B cell (primary cell): ENCODE results near the gene ADH1C. TPM values are rescaled to one million over a fixed set of nuclear protein-coding genes. Genes with fewer than 3 reads are reported as not detected.
"Not testable (repeated sequence)": the region's sequence is repeated elsewhere in the genome, so short reads cannot be mapped to it uniquely, and the experiment has no call there.

Experiments used
- ATAC-seq: fragments of 200-7000 bp; cut with Tn5 transposase; one replicate; pipeline ENCODE4 v1.10.0; 2021; ENCODE audit warnings: low read depth, mild to moderate bottlenecking, moderate number of reproducible peaks, moderate library complexity
- CTCF ChIA-PET: fragments of 350-600 bp; sonication (Branson Sonifier 250); formaldehyde crosslinking; loops from one replicate; lab custom pipeline; 2021; ENCODE audit warnings: antibody characterized with exemption, inconsistent platforms; lab: Charles Lee
- POLR2A ChIA-PET: fragments of 350-600 bp; sonication (Branson Sonifier 250); formaldehyde crosslinking; loops from one replicate; lab custom pipeline; 2021; ENCODE audit warnings: antibody characterized with exemption; lab: Charles Lee
- DNase-seq: peaks from one replicate; pipeline ENCODE4 v3.0.0; 2013
- H2AFZ ChIP-seq: 2 replicates; pipeline ENCODE4 v1.6.1; 2012; ENCODE audit warnings: mild to moderate bottlenecking, low read depth, low read length; ENCODE audit not compliant: insufficient read depth, poor library complexity, severe bottlenecking
- H3K27ac ChIP-seq, 2 donors: 1 replicate in 1 of 2; 2 replicates in 1 of 2; pipeline ENCODE4 v1.5.1; 2012 to 2013; ENCODE audit warnings: low read length in 2 of 2, mild to moderate bottlenecking in 2 of 2, moderate library complexity in 1 of 2
- H3K27me3 ChIP-seq, 4 experiments: fragments of 200-600 bp in 1 of 4; sonication (generic) in 1 of 4; replicated peaks in 1 of 4; 1 replicate in 2 of 4; 2 replicates in 2 of 4; pipeline versions ENCODE4 v1.6.1 to v1.7.0; 2013 to 2016; ENCODE audit warnings: low read length in 3 of 4, mild to moderate bottlenecking in 2 of 4, mixed read lengths in 1 of 4, moderate library complexity in 1 of 4; ENCODE audit not compliant: insufficient read depth in 4 of 4, control insufficient read depth in 3 of 4; ENCODE audit errors: control extremely low read depth in 1 of 4
- H3K36me3 ChIP-seq, 2 experiments: replicated peaks in 1 of 2; 1 replicate in 1 of 2; 2 replicates in 1 of 2; pipeline versions ENCODE4 v1.6.1 to v1.7.1; 2013; ENCODE audit warnings: low read length in 1 of 2; ENCODE audit not compliant: insufficient read depth in 2 of 2, control insufficient read depth in 1 of 2; ENCODE audit errors: control extremely low read depth in 1 of 2, extremely low read depth in 1 of 2
- H3K4me1 ChIP-seq, 2 donors: fragments of 200-600 bp in 1 of 2; sonication (generic) in 1 of 2; 1 replicate in 1 of 2; 2 replicates in 1 of 2; pipeline versions ENCODE4 v1.5.1 to v1.6.1; 2013 to 2017; ENCODE audit warnings: low read length in 2 of 2; ENCODE audit not compliant: control insufficient read depth in 2 of 2, insufficient read depth in 2 of 2
- H3K4me2 ChIP-seq: replicated peaks from 2 replicates; pipeline ENCODE3; 2012; ENCODE audit warnings: mild to moderate bottlenecking, low read depth, low read length; ENCODE audit not compliant: poor library complexity, severe bottlenecking
- H3K4me3 ChIP-seq, 5 experiments: fragments of 200-600 bp in 1 of 5; sonication (generic) in 1 of 5; 1 replicate in 3 of 5; 2 replicates in 2 of 5; pipeline versions ENCODE4 v1.5.1 to v1.7.0; 2011 to 2016; ENCODE audit warnings: low read length in 4 of 5, mild to moderate bottlenecking in 4 of 5, low read depth in 2 of 5, control low read depth in 1 of 5, moderate library complexity in 1 of 5; ENCODE audit not compliant: insufficient read depth in 1 of 5; ENCODE audit errors: control extremely low read depth in 1 of 5, extremely low read depth in 1 of 5
- H3K79me2 ChIP-seq: fragments of 200-600 bp; sonication (generic); one replicate; pipeline ENCODE4 v1.6.0; 2016; ENCODE audit warnings: low read length; ENCODE audit not compliant: control insufficient read depth, insufficient read depth
- H3K9ac ChIP-seq: fragments of 200-600 bp; sonication (generic); 2 replicates; pipeline ENCODE4 v1.6.1; 2017; ENCODE audit warnings: mild to moderate bottlenecking, low read length, moderate library complexity
- H3K9me3 ChIP-seq, 3 donors: one replicate each; pipeline versions ENCODE4 v1.6.1 to v1.7.1; 2013; ENCODE audit warnings: low read length in 2 of 3; ENCODE audit not compliant: control insufficient read depth in 2 of 3, insufficient read depth in 1 of 3; ENCODE audit errors: control extremely low read depth in 1 of 3
- H4K20me1 ChIP-seq: 2 replicates; pipeline ENCODE4 v1.6.0; 2012; ENCODE audit warnings: mild to moderate bottlenecking, low read length; ENCODE audit not compliant: insufficient read depth, control insufficient read depth, poor library complexity, severe bottlenecking
- H3K27ac Mint-ChIP-seq: one replicate; pipeline ENCODE4 v1.8.0; 2021; ENCODE audit warnings: mixed read lengths
- H3K27me3 Mint-ChIP-seq: one replicate; pipeline ENCODE4 v1.8.0; 2021; ENCODE audit warnings: mixed read lengths
- H3K4me1 Mint-ChIP-seq: one replicate; pipeline ENCODE4 v1.8.0; 2021; ENCODE audit warnings: mixed read lengths
- H3K4me3 Mint-ChIP-seq: one replicate; pipeline ENCODE4 v1.8.0; 2021; ENCODE audit warnings: mixed read lengths
- H3K9me3 Mint-ChIP-seq: one replicate; pipeline ENCODE4 v1.8.0; 2022; ENCODE audit warnings: mixed read lengths; ENCODE audit not compliant: insufficient read depth
- CTCF ChIP-seq: fragments of 200-600 bp; IDR thresholded peaks from one replicate; pipeline ENCODE4 v1.8.0; 2022; ENCODE audit warnings: antibody characterized with exemption, mild to moderate bottlenecking
- EZH2 ChIP-seq: IDR thresholded peaks from 2 replicates; pipeline ENCODE4 v1.6.1; 2012; ENCODE audit warnings: borderline replicate concordance, low read depth, mild to moderate bottlenecking, moderate library complexity, low read length; ENCODE audit not compliant: insufficient read depth, poor library complexity, severe bottlenecking
- whole genome bisulfite sequencing: methylation state at CpG from one replicate; pipeline ENCODE4 v1.1.5; 2013; ENCODE audit warnings: missing lambda C conversion rate; ENCODE audit not compliant: insufficient coverage; 5-methylcytosine and 5-hydroxymethylcytosine counted together
- intact Hi-C: fragments of 100-400 bp; cut with micrococcal nuclease; formaldehyde crosslinking; loops from one replicate; pipeline ENCODE4 v1.10.0; 2022
- polyA plus RNA-seq: library from polyadenylated mRNA; depleted of rRNA; stranded (reverse); fragments of >200 nt; gene quantifications from 2 replicates; pipeline ENCODE4 v1.2.3, GENCODE V29; 2012
- total RNA-seq, 2 donors: library from RNA; stranded (reverse); fragments of 120-200 nt in 1 of 2; gene quantifications; 1 replicate in 1 of 2; 2 replicates in 1 of 2; pipeline versions ENCODE4 v1.2.3 to v1.2.4, GENCODE V29; 2013 to 2022

ADH1C gene
- total and polyA plus RNA-seq, 2 donors (not counting 1 experiment from before 2014, with no cell fraction given) = not detected

- Histone ChIP-seq H2AFZ (no peak overlapping the region), H3K4me1 (no peaks in the 10 kb centered on the region), H3K4me2 (no peak overlapping the region), H3K9me3 (peaks cover 0 to 5% (median 0%) of the 10 kb centered on the region in 3 donors), H3K79me2 (no peaks in the 10 kb centered on the region), H3K27me3 (no peaks in the 10 kb centered on the region), H3K36me3 (no peaks in the 10 kb centered on the region), H3K4me3 (no peak overlapping the region), H4K20me1 (no peaks in the 10 kb centered on the region), H3K27ac (no peak overlapping the region), H3K9ac (no peak overlapping the region)
- no CpG with 5 or more reads among the region's 1 CpG for WGBS
- TF ChIP-seq CTCF = no peak
- no peak for TF ChIP-seq EZH2
- CTCF ChIA-PET = no interaction called here
- no peaks in the 10 kb centered on the region for H3K9me3 Mint-ChIP-seq
- H3K4me1 Mint-ChIP-seq = no peaks in the 10 kb centered on the region
- intact Hi-C loops = no loop called here
- POLR2A ChIA-PET = no interaction called here
- ATAC-seq = no peak
- H3K27me3 Mint-ChIP-seq = peaks cover 3% of the 10 kb centered on the region
- no peak overlapping the region for H3K27ac Mint-ChIP-seq
- DNase-seq = no peak
- no peak overlapping the region for H3K4me3 Mint-ChIP-seq
Observed at GRCh38 chr4:99323756-99324155, 28.8 kb downstream of the ADH1C start.

GRCh38 chr4:99321241-99322191 is 31.0 kb downstream of the ADH1C start, which contains the start of gene ADH1B:
Gene ADH1B (minus strand): TSS chr4:99321401. CDS start chr4:99321331, 70 bp downstream.
- Histone ChIP-seq H2AFZ (no peak within 1 kb of the TSS), H4K20me1 (no peaks in the 10 kb centered on the region), H3K36me3 (no peaks in the 10 kb centered on the region), H3K27ac (no peak within 1 kb of the TSS), H3K4me1 (no peaks in the 10 kb centered on the region), H3K4me3 (no peak within 1 kb of the TSS), H3K4me2 (no peak within 1 kb of the TSS), H3K27me3 (peaks cover 0 to 2% (median 0%) of the 10 kb centered on the region in 4 experiments), H3K79me2 (no peaks in the 10 kb centered on the region), H3K9me3 (no peaks in the 10 kb centered on the region), H3K9ac (no peak within 1 kb of the TSS)
- TF ChIP-seq EZH2 (no peak), CTCF (no peak)
- DNase-seq = no peak
- H3K4me3 Mint-ChIP-seq = no peak within 1 kb of the TSS
- H3K4me1 Mint-ChIP-seq = no peaks in the 10 kb centered on the region
- POLR2A ChIA-PET = no interaction called here
- WGBS = no CpG with 5 or more reads among the region's 8 CpGs
- H3K27ac Mint-ChIP-seq = no peak within 1 kb of the TSS
- H3K27me3 Mint-ChIP-seq = peaks cover 3% of the 10 kb centered on the region
- CTCF ChIA-PET = no interaction called here
- H3K9me3 Mint-ChIP-seq = no peaks in the 10 kb centered on the region
- intact Hi-C loops = no loop called here
- no peak for ATAC-seq

- not testable (repeated sequence) for H2AFZ ChIP-seq, ATAC-seq
Observed at GRCh38 chr4:99317811-99318210, 34.7 kb downstream of the ADH1C start.

More at GRCh38 chr4:99317811-99318210, 34.7 kb downstream of the ADH1C start:
- H3K27me3 Mint-ChIP-seq, H3K27ac Mint-ChIP-seq, intact Hi-C loops, H4K20me1 ChIP-seq, H3K9ac ChIP-seq, H3K4me1 ChIP-seq, H3K4me3 ChIP-seq, CTCF ChIA-PET, H3K27ac ChIP-seq, H3K36me3 ChIP-seq, DNase-seq, POLR2A ChIA-PET, H3K79me2 ChIP-seq, H3K9me3 ChIP-seq, H3K4me3 Mint-ChIP-seq, H3K4me1 Mint-ChIP-seq, H3K4me2 ChIP-seq, H3K9me3 Mint-ChIP-seq, H3K27me3 ChIP-seq: not testable (repeated sequence)
- 97% methylated on average over 7 of the region's 8 CpGs for WGBS
